ENCODE results near the gene KIF15.
A peak's percentile ranks its signal among the peaks of the same experiment; 100 is the strongest.

The KIF15 gene

DNA sequence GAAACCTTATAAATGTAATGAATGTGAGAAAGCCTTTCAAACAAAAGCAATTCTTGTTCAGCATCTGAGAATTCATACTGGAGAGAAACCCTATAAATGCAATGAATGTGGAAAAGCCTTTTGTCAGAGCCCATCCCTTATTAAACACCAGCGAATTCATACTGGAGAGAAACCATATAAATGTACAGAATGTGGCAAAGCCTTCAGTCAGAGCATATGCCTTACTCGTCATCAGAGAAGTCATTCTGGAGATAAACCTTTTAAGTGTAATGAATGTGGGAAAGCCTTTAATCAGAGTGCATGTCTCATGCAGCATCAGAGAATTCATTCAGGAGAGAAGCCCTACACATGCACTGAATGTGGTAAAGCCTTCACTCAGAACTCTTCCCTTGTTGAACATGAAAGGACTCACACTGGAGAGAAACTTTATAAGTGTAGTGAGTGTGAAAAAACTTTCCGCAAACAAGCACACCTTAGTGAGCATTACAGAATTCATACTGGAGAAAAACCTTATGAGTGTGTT is 26.9 kb upstream of the KIF15 start:
- CTCF ChIA-PET = no interaction called here
- Histone ChIP-seq H3K9me3 (ENCODE audit: control extremely low read depth in 1 of 5, control insufficient read depth in 4 of 5, insufficient read depth in 2 of 5, low read depth in 1 of 5, low read length in 4 of 5) (peaks cover 44 to 84% (median 49%) of the 10 kb centered on the region in 5 experiments), H3K27ac (ENCODE audit: insufficient read depth in 1 of 2, low read depth in 1 of 2, low read length in 2 of 2, poor library complexity in 1 of 2, severe bottlenecking in 2 of 2) (no peak overlapping the region), H3K27me3 (replicated peaks in 2 of 5; ENCODE audit: control insufficient read depth in 4 of 5, insufficient read depth in 5 of 5, low read length in 4 of 5) (no peaks in the 10 kb centered on the region), H3K4me3 (ENCODE audit: control insufficient read depth in 1 of 7, extremely low read depth in 1 of 7, insufficient read depth in 4 of 7, low read depth in 2 of 7, low read length in 6 of 7) (no peak overlapping the region), H3K36me3 (ENCODE audit: control insufficient read depth in 4 of 4, insufficient read depth in 4 of 4, low read length in 3 of 4) (peaks cover 9 to 54% (median 27%) of the 10 kb centered on the region in 4 experiments), H3K4me1 (ENCODE audit: control extremely low read depth in 1 of 4, control insufficient read depth in 4 of 4, insufficient read depth in 4 of 4, low read length in 3 of 4) (peaks cover 0 to 5% (median 2%) of the 10 kb centered on the region in 4 experiments)
- POLR2A ChIA-PET = no interaction called here
- WGBS (ENCODE audit: insufficient coverage) = 100% methylated on average over 2 of the region's 3 CpGs
- no peak for DNase-seq

DNA sequence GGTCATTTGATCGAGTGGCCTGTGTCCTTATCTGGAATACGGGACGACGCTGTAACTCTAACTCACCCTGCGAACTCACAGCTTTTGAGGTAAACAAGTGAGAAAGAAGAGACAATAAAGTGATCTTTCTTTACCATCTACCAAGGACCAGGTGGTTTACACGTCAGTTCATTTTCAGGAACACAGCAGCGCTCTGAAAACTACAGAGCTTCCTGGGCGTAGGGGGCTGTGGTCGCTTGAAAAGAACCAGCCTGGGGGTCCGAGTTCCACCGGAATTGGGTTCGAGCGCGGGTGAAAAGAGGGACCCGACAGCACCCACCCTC is 532 bp upstream of the KIF15 start:
- peak overlapping the region; percentile 85 to 92 for H3K27ac ChIP-seq (ENCODE audit: insufficient read depth in 1 of 2, low read depth in 1 of 2, low read length in 2 of 2, poor library complexity in 1 of 2, severe bottlenecking in 2 of 2)
- H3K9me3 ChIP-seq (ENCODE audit: control extremely low read depth in 1 of 5, control insufficient read depth in 4 of 5, insufficient read depth in 2 of 5, low read depth in 1 of 5, low read length in 4 of 5) = peaks cover 10 to 48% (median 37%) of the 10 kb centered on the region in 5 experiments
- DNase-seq = peak; percentile 2 to 52 (median 42)
- H3K4me3 ChIP-seq (ENCODE audit: control insufficient read depth in 1 of 7, extremely low read depth in 1 of 7, insufficient read depth in 4 of 7, low read depth in 2 of 7, low read length in 6 of 7) = peak overlapping the region; percentile 87 to 100 (median 97)
- H3K27me3 ChIP-seq (replicated peaks in 2 of 5; ENCODE audit: control insufficient read depth in 4 of 5, insufficient read depth in 5 of 5, low read length in 4 of 5) = no peaks in the 10 kb centered on the region
- ChIA-PET POLR2A (no interaction called here), CTCF (no interaction called here)
- H3K4me1 ChIP-seq (ENCODE audit: control extremely low read depth in 1 of 4, control insufficient read depth in 4 of 4, insufficient read depth in 4 of 4, low read length in 3 of 4) = peaks cover 3 to 18% (median 8%) of the 10 kb centered on the region in 4 experiments
- peaks cover 8 to 42% (median 24%) of the 10 kb centered on the region in 4 experiments for H3K36me3 ChIP-seq (ENCODE audit: control insufficient read depth in 4 of 4, insufficient read depth in 4 of 4, low read length in 3 of 4)
- WGBS (ENCODE audit: insufficient coverage) = 5% methylated on average over 9 of the region's 15 CpGs

DNA sequence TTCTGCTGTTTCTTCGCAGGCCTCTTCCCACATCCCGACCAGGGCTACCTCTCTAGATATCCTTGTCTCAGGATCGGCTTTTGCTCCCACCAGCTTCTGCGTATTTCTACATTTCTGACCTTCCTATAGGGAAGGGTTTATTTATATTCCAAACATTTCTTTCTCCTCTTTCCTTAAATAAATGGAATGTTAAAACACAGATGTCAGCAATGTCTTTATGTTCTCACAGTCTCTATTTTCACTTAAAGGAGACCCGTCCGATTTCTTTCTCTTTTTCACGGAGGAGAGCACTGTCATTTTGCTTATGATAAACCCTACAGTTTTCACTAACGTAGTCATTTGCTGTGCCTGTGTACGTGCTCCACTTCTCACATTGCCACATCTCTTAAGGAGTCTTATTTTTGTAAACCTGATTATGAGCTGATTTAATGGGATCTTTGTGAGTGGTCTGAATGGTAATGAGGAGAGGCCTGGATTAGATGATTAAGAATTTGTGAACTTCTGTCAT is 630 bp downstream of the KIF15 start:
- DNase-seq = peak in 2 of 3 donors; percentile 4 to 11
- 0% methylated on average over 3 of the region's 9 CpGs for WGBS (ENCODE audit: insufficient coverage)
- Histone ChIP-seq H3K27ac (ENCODE audit: insufficient read depth in 1 of 2, low read depth in 1 of 2, low read length in 2 of 2, poor library complexity in 1 of 2, severe bottlenecking in 2 of 2) (peak overlapping the region in 1 of 2 experiments; percentile 92), H3K27me3 (replicated peaks in 2 of 5; ENCODE audit: control insufficient read depth in 4 of 5, insufficient read depth in 5 of 5, low read length in 4 of 5) (no peaks in the 10 kb centered on the region), H3K4me1 (ENCODE audit: control extremely low read depth in 1 of 4, control insufficient read depth in 4 of 4, insufficient read depth in 4 of 4, low read length in 3 of 4) (peaks cover 3 to 18% (median 8%) of the 10 kb centered on the region in 4 experiments), H3K4me3 (ENCODE audit: control insufficient read depth in 1 of 7, extremely low read depth in 1 of 7, insufficient read depth in 4 of 7, low read depth in 2 of 7, low read length in 6 of 7) (peak overlapping the region; percentile 87 to 100 (median 97)), H3K36me3 (ENCODE audit: control insufficient read depth in 4 of 4, insufficient read depth in 4 of 4, low read length in 3 of 4) (peaks cover 10 to 39% (median 24%) of the 10 kb centered on the region in 4 experiments), H3K9me3 (ENCODE audit: control extremely low read depth in 1 of 5, control insufficient read depth in 4 of 5, insufficient read depth in 2 of 5, low read depth in 1 of 5, low read length in 4 of 5) (peaks cover 6 to 45% (median 35%) of the 10 kb centered on the region in 5 experiments)
- ChIA-PET POLR2A (interaction anchor here (0.6 kb wide), 1 partner anchor 350 kb away, joined by 3 read pairs; no protein-coding TSS in a partner anchor), CTCF (interaction anchor here (0.6 kb wide), 1 partner anchor 19 kb away, joined by 3 read pairs; no protein-coding TSS in a partner anchor)

DNA sequence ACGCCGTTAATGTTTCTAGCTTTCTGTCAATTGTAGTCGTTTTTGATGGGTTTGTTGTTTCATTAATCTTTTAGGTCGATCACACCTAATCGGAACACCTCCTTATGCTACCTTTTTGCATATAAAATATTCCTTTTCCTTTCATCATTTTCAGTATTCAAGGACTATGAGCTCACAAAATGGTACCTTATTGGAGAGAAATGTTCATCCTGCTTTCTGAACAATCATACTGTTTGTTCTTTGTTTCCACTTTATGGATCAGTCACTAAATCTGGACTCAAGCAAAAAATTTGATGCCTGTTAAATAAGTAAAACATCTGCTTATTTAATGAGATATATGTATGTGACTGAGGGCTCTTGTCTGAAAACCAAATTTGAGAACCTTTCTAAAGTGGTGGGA is 1.1 kb downstream of the KIF15 start:
- ChIA-PET CTCF (interaction anchor here (0.6 kb wide), 1 partner anchor 19 kb away, joined by 3 read pairs; no protein-coding TSS in a partner anchor), POLR2A (interaction anchor here (0.6 kb wide), 1 partner anchor 351 kb away, joined by 3 read pairs; no protein-coding TSS in a partner anchor)
- peaks cover 7 to 42% (median 31%) of the 10 kb centered on the region in 5 experiments for H3K9me3 ChIP-seq (ENCODE audit: control extremely low read depth in 1 of 5, control insufficient read depth in 4 of 5, insufficient read depth in 2 of 5, low read depth in 1 of 5, low read length in 4 of 5)
- peaks cover 3 to 18% (median 8%) of the 10 kb centered on the region in 4 experiments for H3K4me1 ChIP-seq (ENCODE audit: control extremely low read depth in 1 of 4, control insufficient read depth in 4 of 4, insufficient read depth in 4 of 4, low read length in 3 of 4)
- H3K27me3 ChIP-seq (replicated peaks in 2 of 5; ENCODE audit: control insufficient read depth in 4 of 5, insufficient read depth in 5 of 5, low read length in 4 of 5) = no peaks in the 10 kb centered on the region
- H3K4me3 ChIP-seq (ENCODE audit: control insufficient read depth in 1 of 7, extremely low read depth in 1 of 7, insufficient read depth in 4 of 7, low read depth in 2 of 7, low read length in 6 of 7) = peak overlapping the region in 6 of 7 experiments; percentile 89 to 100 (median 98)
- peaks cover 9 to 37% (median 23%) of the 10 kb centered on the region in 4 experiments for H3K36me3 ChIP-seq (ENCODE audit: control insufficient read depth in 4 of 4, insufficient read depth in 4 of 4, low read length in 3 of 4)
- H3K27ac ChIP-seq (ENCODE audit: insufficient read depth in 1 of 2, low read depth in 1 of 2, low read length in 2 of 2, poor library complexity in 1 of 2, severe bottlenecking in 2 of 2) = peak overlapping the region in 1 of 2 experiments; percentile 92
- DNase-seq = no peak
- no CpG with 5 or more reads among the region's 5 CpGs for WGBS (ENCODE audit: insufficient coverage)

DNA sequence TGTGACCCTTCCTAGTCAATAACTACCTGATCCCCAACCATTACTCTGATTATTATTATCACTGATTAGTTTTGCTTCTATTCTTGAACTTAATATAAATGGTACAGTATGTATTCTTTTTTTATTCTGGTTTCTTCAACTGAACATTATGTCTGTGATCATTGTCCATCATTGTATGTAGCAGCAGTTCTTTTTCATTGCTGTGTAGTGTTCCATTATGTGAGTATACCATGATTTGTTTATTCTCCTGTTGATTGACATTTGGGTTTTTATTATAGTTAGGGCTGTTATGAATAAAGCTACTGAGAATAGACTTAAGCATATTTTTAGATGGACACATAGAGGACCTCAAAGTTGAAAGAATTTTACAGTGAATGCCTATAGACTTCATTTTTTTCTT is 2.7 kb downstream of the KIF15 start:
- Histone ChIP-seq H3K4me3 (ENCODE audit: control insufficient read depth in 1 of 7, extremely low read depth in 1 of 7, insufficient read depth in 4 of 7, low read depth in 2 of 7, low read length in 6 of 7) (no peak overlapping the region), H3K27me3 (replicated peaks in 2 of 5; ENCODE audit: control insufficient read depth in 4 of 5, insufficient read depth in 5 of 5, low read length in 4 of 5) (no peaks in the 10 kb centered on the region), H3K36me3 (ENCODE audit: control insufficient read depth in 4 of 4, insufficient read depth in 4 of 4, low read length in 3 of 4) (peaks cover 8 to 31% (median 18%) of the 10 kb centered on the region in 4 experiments), H3K4me1 (ENCODE audit: control extremely low read depth in 1 of 4, control insufficient read depth in 4 of 4, insufficient read depth in 4 of 4, low read length in 3 of 4) (peaks cover 3 to 18% (median 8%) of the 10 kb centered on the region in 4 experiments), H3K27ac (ENCODE audit: insufficient read depth in 1 of 2, low read depth in 1 of 2, low read length in 2 of 2, poor library complexity in 1 of 2, severe bottlenecking in 2 of 2) (no peak overlapping the region), H3K9me3 (ENCODE audit: control extremely low read depth in 1 of 5, control insufficient read depth in 4 of 5, insufficient read depth in 2 of 5, low read depth in 1 of 5, low read length in 4 of 5) (peaks cover 3 to 38% (median 30%) of the 10 kb centered on the region in 5 experiments)
- CTCF ChIA-PET = no interaction called here
- no peak for DNase-seq
- POLR2A ChIA-PET = no interaction called here

DNA sequence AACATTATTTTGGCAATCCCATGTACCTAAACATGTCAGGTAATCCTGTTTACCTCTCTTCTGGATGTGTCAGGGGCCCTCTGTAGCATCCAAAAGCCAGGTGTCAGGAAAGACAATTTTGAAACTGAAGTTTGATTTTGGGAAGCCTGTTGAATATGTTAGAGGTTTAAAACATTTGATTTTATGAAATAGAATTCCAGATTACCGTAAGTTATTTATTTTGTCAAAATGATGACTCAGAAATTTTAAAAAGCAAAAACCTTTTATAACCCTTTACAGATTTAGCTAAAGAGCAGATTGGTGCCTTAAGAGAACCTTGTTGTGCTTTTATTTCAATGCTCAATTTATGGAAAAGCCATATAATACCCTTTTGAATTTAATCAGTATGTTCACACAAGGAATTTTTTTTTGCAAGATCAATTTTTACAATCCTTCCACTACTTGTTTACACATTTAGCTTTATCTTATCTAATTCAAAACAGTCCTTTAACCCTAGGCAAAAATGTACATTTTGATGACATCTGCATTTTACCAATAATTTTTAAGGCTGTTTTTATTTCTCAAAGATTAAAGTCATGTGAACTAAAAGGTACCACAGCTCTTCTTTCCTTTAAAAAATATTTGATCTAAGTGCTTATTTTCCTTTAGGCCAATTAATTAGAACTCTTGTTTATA is 10.0 kb downstream of the KIF15 start:
- DNase-seq = no peak
- ChIA-PET POLR2A (no interaction called here), CTCF (no interaction called here)
- peaks cover 16 to 57% (median 28%) of the 10 kb centered on the region in 4 experiments for H3K36me3 ChIP-seq (ENCODE audit: control insufficient read depth in 4 of 4, insufficient read depth in 4 of 4, low read length in 3 of 4)
- H3K27ac ChIP-seq (ENCODE audit: insufficient read depth in 1 of 2, low read depth in 1 of 2, low read length in 2 of 2, poor library complexity in 1 of 2, severe bottlenecking in 2 of 2) = no peak overlapping the region
- no peak overlapping the region for H3K4me3 ChIP-seq (ENCODE audit: control insufficient read depth in 1 of 7, extremely low read depth in 1 of 7, insufficient read depth in 4 of 7, low read depth in 2 of 7, low read length in 6 of 7)
- H3K4me1 ChIP-seq (ENCODE audit: control extremely low read depth in 1 of 4, control insufficient read depth in 4 of 4, insufficient read depth in 4 of 4, low read length in 3 of 4) = no peaks in the 10 kb centered on the region
- peaks cover 5 to 73% (median 41%) of the 10 kb centered on the region in 5 experiments for H3K9me3 ChIP-seq (ENCODE audit: control extremely low read depth in 1 of 5, control insufficient read depth in 4 of 5, insufficient read depth in 2 of 5, low read depth in 1 of 5, low read length in 4 of 5)
- H3K27me3 ChIP-seq (replicated peaks in 2 of 5; ENCODE audit: control insufficient read depth in 4 of 5, insufficient read depth in 5 of 5, low read length in 4 of 5) = no peaks in the 10 kb centered on the region
- no CpG with 5 or more reads among the region's 1 CpG for WGBS (ENCODE audit: insufficient coverage)

DNA sequence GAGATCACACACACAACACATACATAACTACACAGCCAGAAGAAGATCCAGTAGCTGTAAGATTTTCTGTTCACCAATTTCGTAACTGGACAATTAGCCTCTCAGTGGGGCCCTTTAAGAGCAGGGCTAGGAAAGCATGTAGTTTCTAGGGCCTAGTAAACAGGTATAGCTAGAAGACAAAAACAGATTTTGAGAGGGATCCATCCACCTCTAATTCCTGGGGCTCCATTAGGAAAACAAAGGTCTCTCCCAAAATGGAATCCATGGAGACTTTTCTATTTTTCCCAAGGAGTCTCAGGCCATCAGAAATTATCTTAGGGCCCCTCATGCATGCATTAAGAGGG is 10.5 kb downstream of the KIF15 start:
- H3K36me3 ChIP-seq (ENCODE audit: control insufficient read depth in 4 of 4, insufficient read depth in 4 of 4, low read length in 3 of 4) = peaks cover 16 to 61% (median 30%) of the 10 kb centered on the region in 4 experiments

More for the DNA sequence above, 10.5 kb downstream of the KIF15 start:
- ChIA-PET POLR2A (no interaction called here), CTCF (no interaction called here)
- Histone ChIP-seq H3K27me3 (replicated peaks in 2 of 5; ENCODE audit: control insufficient read depth in 4 of 5, insufficient read depth in 5 of 5, low read length in 4 of 5) (no peaks in the 10 kb centered on the region), H3K4me1 (ENCODE audit: control extremely low read depth in 1 of 4, control insufficient read depth in 4 of 4, insufficient read depth in 4 of 4, low read length in 3 of 4) (no peaks in the 10 kb centered on the region), H3K4me3 (ENCODE audit: control insufficient read depth in 1 of 7, extremely low read depth in 1 of 7, insufficient read depth in 4 of 7, low read depth in 2 of 7, low read length in 6 of 7) (no peak overlapping the region), H3K9me3 (ENCODE audit: control extremely low read depth in 1 of 5, control insufficient read depth in 4 of 5, insufficient read depth in 2 of 5, low read depth in 1 of 5, low read length in 4 of 5) (peaks cover 4 to 71% (median 41%) of the 10 kb centered on the region in 5 experiments), H3K27ac (ENCODE audit: insufficient read depth in 1 of 2, low read depth in 1 of 2, low read length in 2 of 2, poor library complexity in 1 of 2, severe bottlenecking in 2 of 2) (no peak overlapping the region)
- no CpG with 5 or more reads among the region's 1 CpG for WGBS (ENCODE audit: insufficient coverage)
- DNase-seq = no peak

Data from common myeloid progenitor, CD34-positive (primary cell).